PC-3 (cell line): ENCODE data around the gene HIVEP3. TPM values are rescaled to one million over a fixed set of nuclear protein-coding genes. Genes with fewer than 3 reads are reported as not detected.

Source experiments
- ATAC-seq: fragments of 200-7000 bp; cut with Tn5 transposase; 2 replicates; pipeline ENCODE4 v1.9.1; 2020; ENCODE audit warnings: mild to moderate bottlenecking, moderate library complexity
- BruUV-seq: library from RNA; stranded (reverse); fragments of 400-500 nt; replicated peaks from 2 replicates; lab custom pipeline; 2021; lab: Mats Ljungman, UMichigan
- CTCF ChIA-PET: fragments of 300-600 bp; sonication (Branson Sonifier 250); formaldehyde crosslinking; loops from one replicate; lab custom pipeline; 2022; ENCODE audit warnings: antibody characterized with exemption; lab: Charles Lee
- POLR2A ChIA-PET: fragments of 300-600 bp; sonication (Branson Sonifier 250); formaldehyde crosslinking; loops from one replicate; lab custom pipeline; 2022; ENCODE audit warnings: antibody characterized with exemption; ENCODE audit not compliant: unreplicated experiment; lab: Charles Lee
- DNase-seq: peaks from one replicate; pipeline ENCODE4 v3.0.0-alpha.2; 2015
- H2AFZ ChIP-seq: fragments of 300-600 bp; sonication (generic); 2 replicates; pipeline ENCODE4 v1.6.0; 2016; ENCODE audit warnings: antibody characterized with exemption, low read length
- H3F3A ChIP-seq: fragments of 300-600 bp; sonication (generic); one replicate; pipeline ENCODE4 v1.6.0; 2017; ENCODE audit warnings: antibody characterized with exemption, low read length, control low read depth, mild to moderate bottlenecking; ENCODE audit not compliant: unreplicated experiment
- H3K27ac ChIP-seq: fragments of 300-600 bp; sonication (generic); 2 replicates; pipeline ENCODE4 v1.5.1; 2016; ENCODE audit warnings: mild to moderate bottlenecking, low read length
- H3K27me3 ChIP-seq: fragments of 300-600 bp; sonication (generic); 2 replicates; pipeline ENCODE4 v1.6.1; 2016; ENCODE audit warnings: low read length, mixed read lengths
- H3K36me3 ChIP-seq: fragments of 300-600 bp; sonication (generic); 2 replicates; pipeline ENCODE4 v1.6.1; 2016; ENCODE audit warnings: low read depth, mixed run types, low read length, mixed read lengths
- H3K4me1 ChIP-seq: fragments of 300-600 bp; sonication (generic); 2 replicates; pipeline ENCODE4 v1.5.1; 2016; ENCODE audit warnings: low read length; ENCODE audit not compliant: insufficient read depth
- H3K4me2 ChIP-seq: fragments of 300-600 bp; sonication (generic); 2 replicates; pipeline ENCODE4 v1.6.0; 2016; ENCODE audit warnings: low read length
- H3K4me3 ChIP-seq: fragments of 300-600 bp; sonication (generic); 2 replicates; pipeline ENCODE4 v1.5.1; 2016; ENCODE audit warnings: mild to moderate bottlenecking, low read length, mixed read lengths
- H3K79me2 ChIP-seq: fragments of 300-600 bp; sonication (generic); 2 replicates; pipeline ENCODE4 v1.6.1; 2017; ENCODE audit warnings: low read length, mixed read lengths
- H3K9ac ChIP-seq: fragments of 300-600 bp; sonication (generic); 2 replicates; pipeline ENCODE4 v1.6.0; 2016; ENCODE audit warnings: mild to moderate bottlenecking, low read length
- H3K9me2 ChIP-seq: fragments of 300-600 bp; sonication (generic); replicated peaks from 2 replicates; pipeline ENCODE4 v1.6.1; 2016; ENCODE audit warnings: mixed run types, low read length, mixed read lengths
- H3K9me3 ChIP-seq: fragments of 300-600 bp; sonication (generic); 2 replicates; pipeline ENCODE4 v1.6.1; 2016; ENCODE audit warnings: low read length, mixed read lengths
- H4K20me1 ChIP-seq: fragments of 300-600 bp; sonication (generic); 2 replicates; pipeline ENCODE4 v1.6.1; 2016; ENCODE audit warnings: low read length, mixed read lengths
- EZH2 ChIP-seq: fragments of 300-600 bp; sonication (generic); IDR thresholded peaks from one replicate; pipeline ENCODE4 v1.6.1; 2017; ENCODE audit warnings: antibody characterized with exemption, mild to moderate bottlenecking, low read length; ENCODE audit not compliant: unreplicated experiment
- EZH2phosphoT487 ChIP-seq: fragments of 300-600 bp; sonication (generic); IDR thresholded peaks from 2 replicates; pipeline ENCODE4 v1.6.1; 2018; ENCODE audit warnings: mild to moderate bottlenecking, antibody characterized with exemption, low read length, borderline replicate concordance
- intact Hi-C: fragments of 100-400 bp; cut with micrococcal nuclease; formaldehyde crosslinking; loops from 2 replicates; pipeline ENCODE4 v1.9.0; 2023
- total RNA-seq: library from RNA; depleted of rRNA; stranded (reverse); fragments of >200 nt; gene quantifications from 2 replicates; pipeline ENCODE4 v1.2.3, GENCODE V29; 2014
- TF ChIP-seq, protein P1 (sequence below): fragments of 300-600 bp; sonication (generic); conservative IDR thresholded peaks from 2 replicates; pipeline ENCODE4 v1.5.1; 2017; ENCODE audit warnings: antibody characterized with exemption, low read depth, mild to moderate bottlenecking, low read length

Gene HIVEP3
- total RNA-seq, 1 experiment from 2014 or later: 9.8 TPM

- no peak overlapping the region for H2AFZ ChIP-seq
- DNase-seq: peak; percentile 78
- H3K9ac ChIP-seq: no peak overlapping the region
- H3K79me2 ChIP-seq: no peaks in the 10 kb centered on the region
- ChIA-PET CTCF (interaction anchor here (0.6 kb wide), 1 partner anchor 69 kb away, joined by 3 read pairs; no protein-coding TSS in a partner anchor), POLR2A (no interaction called here)
- H3K4me2 ChIP-seq: no peak overlapping the region
- ATAC-seq: peak; percentile 58
- TF ChIP-seq, protein P1, sequence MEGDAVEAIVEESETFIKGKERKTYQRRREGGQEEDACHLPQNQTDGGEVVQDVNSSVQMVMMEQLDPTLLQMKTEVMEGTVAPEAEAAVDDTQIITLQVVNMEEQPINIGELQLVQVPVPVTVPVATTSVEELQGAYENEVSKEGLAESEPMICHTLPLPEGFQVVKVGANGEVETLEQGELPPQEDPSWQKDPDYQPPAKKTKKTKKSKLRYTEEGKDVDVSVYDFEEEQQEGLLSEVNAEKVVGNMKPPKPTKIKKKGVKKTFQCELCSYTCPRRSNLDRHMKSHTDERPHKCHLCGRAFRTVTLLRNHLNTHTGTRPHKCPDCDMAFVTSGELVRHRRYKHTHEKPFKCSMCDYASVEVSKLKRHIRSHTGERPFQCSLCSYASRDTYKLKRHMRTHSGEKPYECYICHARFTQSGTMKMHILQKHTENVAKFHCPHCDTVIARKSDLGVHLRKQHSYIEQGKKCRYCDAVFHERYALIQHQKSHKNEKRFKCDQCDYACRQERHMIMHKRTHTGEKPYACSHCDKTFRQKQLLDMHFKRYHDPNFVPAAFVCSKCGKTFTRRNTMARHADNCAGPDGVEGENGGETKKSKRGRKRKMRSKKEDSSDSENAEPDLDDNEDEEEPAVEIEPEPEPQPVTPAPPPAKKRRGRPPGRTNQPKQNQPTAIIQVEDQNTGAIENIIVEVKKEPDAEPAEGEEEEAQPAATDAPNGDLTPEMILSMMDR: no peak
- TF ChIP-seq EZH2 (no peak), EZH2phosphoT487 (no peak)
- H3K4me1 ChIP-seq: peaks cover 50% of the 10 kb centered on the region
- H3K27ac ChIP-seq: peak overlapping the region; percentile 73
- H3K9me2 ChIP-seq: no peaks in the 10 kb centered on the region
- H3K4me3 ChIP-seq: no peak overlapping the region
- H4K20me1 ChIP-seq: no peaks in the 10 kb centered on the region
- H3K27me3 ChIP-seq: no peaks in the 10 kb centered on the region
- intact Hi-C loops: loop anchor here (2.0 kb wide), 1 partner anchor 13 kb away; no protein-coding TSS in a partner anchor
- BruUV-seq: no TSS peak
- no peaks in the 10 kb centered on the region for H3K36me3 ChIP-seq
- no peaks in the 10 kb centered on the region for H3K9me3 ChIP-seq
- no peaks in the 10 kb centered on the region for H3F3A ChIP-seq
These were observed 417.1 kb downstream of the HIVEP3 start for GRCh38 chr1:41501581-41501980.

GRCh38 chr1:41500781-41501518 is 417.8 kb downstream of the HIVEP3 start:
- no peaks in the 10 kb centered on the region for H3F3A ChIP-seq
- no peaks in the 10 kb centered on the region for H4K20me1 ChIP-seq
- ATAC-seq: no peak
- TF ChIP-seq EZH2 (no peak), EZH2phosphoT487 (no peak)
- TF ChIP-seq, protein P1: peak; percentile 15; the same call in 1 of the 2 replicates
- ChIA-PET CTCF (no interaction called here), POLR2A (no interaction called here)
- H3K9ac ChIP-seq: peak overlapping the region; percentile 21; the same call in 1 of the 2 replicates
- no TSS peak for BruUV-seq
- H3K27ac ChIP-seq: peak overlapping the region; percentile 73
- H3K4me2 ChIP-seq: peak overlapping the region; percentile 35
- H3K36me3 ChIP-seq: no peaks in the 10 kb centered on the region
- no peaks in the 10 kb centered on the region for H3K27me3 ChIP-seq
- peaks cover 55% of the 10 kb centered on the region for H3K4me1 ChIP-seq
- no peaks in the 10 kb centered on the region for H3K9me3 ChIP-seq
- H3K79me2 ChIP-seq: no peaks in the 10 kb centered on the region
- DNase-seq: no peak
- no peaks in the 10 kb centered on the region for H3K9me2 ChIP-seq
- peak overlapping the region; percentile 22; the same call in 1 of the 2 replicates for H2AFZ ChIP-seq
- H3K4me3 ChIP-seq: no peak overlapping the region
- intact Hi-C loops: loop anchor here (2.0 kb wide), 1 partner anchor 14 kb away; no protein-coding TSS in a partner anchor

DNA sequence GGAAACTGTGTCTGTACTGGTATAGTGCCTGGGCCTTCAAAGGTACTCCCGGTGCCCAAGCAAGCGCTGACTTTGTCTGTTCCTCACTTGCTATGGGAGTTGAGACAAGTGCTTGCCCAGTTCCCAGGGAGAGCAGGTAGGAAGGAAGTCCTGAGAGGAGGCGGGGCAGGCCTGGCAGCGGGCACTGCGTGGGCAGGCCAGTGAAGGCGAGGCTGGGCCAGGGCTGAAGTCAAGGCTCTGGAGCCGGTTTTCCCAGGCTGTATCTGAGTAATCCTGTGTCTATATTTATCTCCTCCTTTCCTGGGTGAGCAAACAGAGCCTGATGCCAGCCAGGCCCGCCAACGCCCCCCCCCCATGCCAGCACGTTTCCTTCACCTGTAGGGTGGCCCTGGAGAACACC is 418.3 kb downstream of the HIVEP3 start:
- Histone ChIP-seq H3K9ac (0 out of 2 replicates have a peak overlapping the region, but pooled peaks have one; percentile 33), H3K4me3 (no peak overlapping the region), H3K27me3 (no peaks in the 10 kb centered on the region), H3K9me2 (no peaks in the 10 kb centered on the region), H3K9me3 (no peaks in the 10 kb centered on the region), H3K27ac (peak overlapping the region; percentile 73), H3F3A (no peaks in the 10 kb centered on the region), H3K36me3 (no peaks in the 10 kb centered on the region), H4K20me1 (no peaks in the 10 kb centered on the region), H3K79me2 (no peaks in the 10 kb centered on the region), H3K4me2 (peak overlapping the region; percentile 59), H3K4me1 (peaks cover 59% of the 10 kb centered on the region), H2AFZ (peak overlapping the region; percentile 22; the same call in 1 of the 2 replicates)
- intact Hi-C loops: loop anchor here (2.0 kb wide), 1 partner anchor 14 kb away; no protein-coding TSS in a partner anchor
- BruUV-seq: no TSS peak
- ChIA-PET POLR2A (no interaction called here), CTCF (no interaction called here)
- DNase-seq (peak; percentile 94), ATAC-seq (peak; percentile 58)
- no peak for TF ChIP-seq EZH2
- TF ChIP-seq, protein P1: no peak
- no peak for TF ChIP-seq EZH2phosphoT487
